Stimulated activated memory B cell treated with anti-CD40 and anti-IgM and Interleukin-4, amounts not matched to agents 10 μg/mL and 1 μg/mL and 100 μg/mL, for 72 hours (primary cell): Measurements from ENCODE around the gene ERGIC1.
"Not testable (repeated sequence)": the region's sequence is repeated elsewhere in the genome, so short reads cannot be mapped to it uniquely, and the experiment has no call there.

Experiments used
- ATAC-seq: fragments of 150-1000 bp; cut with Tn5 transposase; 2 replicates; pipeline ENCODE4 v1.10.0; 2021
- H3K27ac Mint-ChIP-seq: one replicate; pipeline ENCODE4 v1.8.0; 2022; ENCODE audit warnings: mild to moderate bottlenecking, mixed read lengths
- H3K27me3 Mint-ChIP-seq: one replicate; pipeline ENCODE4 v1.8.0; 2022; ENCODE audit warnings: mixed read lengths
- H3K36me3 Mint-ChIP-seq: one replicate; pipeline ENCODE4 v1.8.0; 2022; ENCODE audit warnings: mixed read lengths
- H3K4me1 Mint-ChIP-seq: one replicate; pipeline ENCODE4 v1.8.0; 2022; ENCODE audit warnings: mixed read lengths
- H3K4me3 Mint-ChIP-seq: one replicate; pipeline ENCODE4 v1.8.0; 2022; ENCODE audit warnings: mild to moderate bottlenecking, moderate library complexity, mixed read lengths
- H3K9me3 Mint-ChIP-seq: one replicate; pipeline ENCODE4 v1.8.0; 2022; ENCODE audit warnings: mixed read lengths

ERGIC1 gene

GRCh38 chr5:172858511-172858989, 24.5 kb downstream of the ERGIC1 start:
- Mint-ChIP-seq H3K4me3 (no peak overlapping the region), H3K9me3 (no peaks in the 10 kb centered on the region), H3K36me3 (peaks cover 20% of the 10 kb centered on the region), H3K4me1 (peaks cover 64% of the 10 kb centered on the region), H3K27ac (no peak overlapping the region), H3K27me3 (no peaks in the 10 kb centered on the region)
- no peak for ATAC-seq

GRCh38 chr5:172858990-172859811, 25.1 kb downstream of the ERGIC1 start:
- no peak for ATAC-seq
- H3K27ac Mint-ChIP-seq = no peak overlapping the region
- H3K4me1 Mint-ChIP-seq = peaks cover 64% of the 10 kb centered on the region

GRCh38 chr5:172859966-172860365, 25.9 kb downstream of the ERGIC1 start:
- peaks cover 60% of the 10 kb centered on the region for H3K4me1 Mint-ChIP-seq
- no peak overlapping the region for H3K27ac Mint-ChIP-seq
- no peaks in the 10 kb centered on the region for H3K27me3 Mint-ChIP-seq
- no peaks in the 10 kb centered on the region for H3K9me3 Mint-ChIP-seq
- H3K36me3 Mint-ChIP-seq = peaks cover 20% of the 10 kb centered on the region
- no peak overlapping the region for H3K4me3 Mint-ChIP-seq
- no peak for ATAC-seq

More at GRCh38 chr5:172858990-172859811, 25.1 kb downstream of the ERGIC1 start:
- Mint-ChIP-seq H3K4me3 (no peak overlapping the region), H3K9me3 (no peaks in the 10 kb centered on the region), H3K27me3 (no peaks in the 10 kb centered on the region), H3K36me3 (peaks cover 20% of the 10 kb centered on the region)

- ATAC-seq = peak; percentile 20
- Mint-ChIP-seq H3K4me1 (peaks cover 58% of the 10 kb centered on the region), H3K27ac (peak overlapping the region; percentile 14), H3K27me3 (no peaks in the 10 kb centered on the region), H3K36me3 (peaks cover 20% of the 10 kb centered on the region), H3K4me3 (no peak overlapping the region), H3K9me3 (no peaks in the 10 kb centered on the region)
Measured at GRCh38 chr5:172860520-172861443, 26.7 kb downstream of the ERGIC1 start.

DNA sequence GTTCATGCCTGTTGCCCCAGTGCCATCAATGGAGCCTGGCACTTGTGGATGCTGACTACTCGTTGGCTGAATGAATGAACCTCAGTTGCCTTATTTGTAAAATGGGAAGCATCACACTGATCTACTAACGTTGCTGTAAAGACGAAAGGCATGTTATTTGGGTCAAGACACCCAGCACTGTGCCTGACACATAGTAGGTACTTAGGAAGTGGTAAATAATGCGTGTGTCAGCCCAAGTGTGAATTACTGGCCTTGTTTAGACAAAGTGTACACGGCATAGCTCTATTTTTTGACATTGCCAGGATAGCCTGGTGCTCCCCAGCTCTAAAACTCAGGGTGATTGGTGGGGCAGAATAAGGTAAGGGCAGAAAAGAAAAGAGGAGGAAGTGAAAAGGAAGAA, 27.4 kb downstream of the ERGIC1 start:
- H3K9me3 Mint-ChIP-seq = no peaks in the 10 kb centered on the region
- H3K27ac Mint-ChIP-seq = peak overlapping the region; percentile 14
- no peaks in the 10 kb centered on the region for H3K27me3 Mint-ChIP-seq
- no peak for ATAC-seq
- H3K4me3 Mint-ChIP-seq = no peak overlapping the region
- H3K36me3 Mint-ChIP-seq = peaks cover 15% of the 10 kb centered on the region
- peaks cover 56% of the 10 kb centered on the region for H3K4me1 Mint-ChIP-seq

GRCh38 chr5:172862165-172862801, 28.2 kb downstream of the ERGIC1 start:
- Mint-ChIP-seq H3K36me3 (peaks cover 11% of the 10 kb centered on the region), H3K9me3 (no peaks in the 10 kb centered on the region), H3K4me1 (peaks cover 51% of the 10 kb centered on the region), H3K27me3 (no peaks in the 10 kb centered on the region), H3K27ac (no peak overlapping the region), H3K4me3 (no peak overlapping the region)
- no peak for ATAC-seq

DNA sequence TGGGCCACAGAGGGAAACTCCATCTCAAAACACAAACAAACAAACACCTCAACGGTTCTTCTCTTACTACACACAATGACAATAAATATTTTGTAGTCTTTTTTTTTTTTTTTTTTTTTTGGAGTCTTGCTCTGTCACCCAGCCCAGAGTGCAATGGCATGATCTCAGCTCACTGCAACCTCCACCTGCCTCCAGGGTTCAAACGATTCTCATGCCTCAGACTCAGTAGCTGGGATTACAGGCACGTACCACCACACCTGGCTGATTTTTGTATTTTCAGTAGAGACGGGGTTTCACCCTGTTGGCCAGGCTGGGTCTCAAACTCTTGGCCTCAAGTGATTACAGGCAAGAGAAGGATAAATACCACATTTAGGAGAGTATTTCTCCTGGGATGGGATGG, 30.1 kb downstream of the ERGIC1 start:
- H3K4me3 Mint-ChIP-seq, H3K27ac Mint-ChIP-seq, H3K27me3 Mint-ChIP-seq, H3K36me3 Mint-ChIP-seq, H3K9me3 Mint-ChIP-seq, ATAC-seq: not testable (repeated sequence)
- H3K4me1 Mint-ChIP-seq = peaks cover 57% of the 10 kb centered on the region

DNA sequence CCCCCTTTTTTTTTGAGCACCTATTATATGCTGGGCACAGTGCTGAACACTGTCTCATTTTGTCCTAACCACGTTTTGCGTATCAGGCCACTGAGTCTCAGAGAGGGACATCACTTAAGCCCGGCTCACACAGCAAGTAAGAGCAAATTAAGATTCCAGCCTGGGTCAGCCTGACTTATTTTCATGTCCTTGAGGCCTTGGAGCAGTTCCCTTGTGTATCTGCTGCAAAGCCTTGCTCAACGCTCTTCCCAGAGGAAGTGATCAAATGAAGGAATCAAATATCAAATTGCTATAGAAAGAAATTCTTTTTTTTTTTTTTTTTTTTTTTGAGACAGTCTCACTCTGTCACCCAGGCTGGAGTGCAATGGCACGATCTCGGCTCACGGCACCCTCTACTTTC, 30.7 kb downstream of the ERGIC1 start:
- Mint-ChIP-seq H3K27ac (no peak overlapping the region), H3K4me3 (no peak overlapping the region), H3K36me3 (peaks cover 6% of the 10 kb centered on the region), H3K4me1 (peaks cover 57% of the 10 kb centered on the region), H3K27me3 (no peaks in the 10 kb centered on the region), H3K9me3 (no peaks in the 10 kb centered on the region)
- no peak for ATAC-seq

GRCh38 chr5:172866378-172866777, 32.3 kb downstream of the ERGIC1 start:
- Mint-ChIP-seq H3K27ac (no peak overlapping the region), H3K9me3 (no peaks in the 10 kb centered on the region), H3K4me3 (no peak overlapping the region), H3K4me1 (peaks cover 44% of the 10 kb centered on the region), H3K27me3 (no peaks in the 10 kb centered on the region), H3K36me3 (peaks cover 3% of the 10 kb centered on the region)
- no peak for ATAC-seq

DNA sequence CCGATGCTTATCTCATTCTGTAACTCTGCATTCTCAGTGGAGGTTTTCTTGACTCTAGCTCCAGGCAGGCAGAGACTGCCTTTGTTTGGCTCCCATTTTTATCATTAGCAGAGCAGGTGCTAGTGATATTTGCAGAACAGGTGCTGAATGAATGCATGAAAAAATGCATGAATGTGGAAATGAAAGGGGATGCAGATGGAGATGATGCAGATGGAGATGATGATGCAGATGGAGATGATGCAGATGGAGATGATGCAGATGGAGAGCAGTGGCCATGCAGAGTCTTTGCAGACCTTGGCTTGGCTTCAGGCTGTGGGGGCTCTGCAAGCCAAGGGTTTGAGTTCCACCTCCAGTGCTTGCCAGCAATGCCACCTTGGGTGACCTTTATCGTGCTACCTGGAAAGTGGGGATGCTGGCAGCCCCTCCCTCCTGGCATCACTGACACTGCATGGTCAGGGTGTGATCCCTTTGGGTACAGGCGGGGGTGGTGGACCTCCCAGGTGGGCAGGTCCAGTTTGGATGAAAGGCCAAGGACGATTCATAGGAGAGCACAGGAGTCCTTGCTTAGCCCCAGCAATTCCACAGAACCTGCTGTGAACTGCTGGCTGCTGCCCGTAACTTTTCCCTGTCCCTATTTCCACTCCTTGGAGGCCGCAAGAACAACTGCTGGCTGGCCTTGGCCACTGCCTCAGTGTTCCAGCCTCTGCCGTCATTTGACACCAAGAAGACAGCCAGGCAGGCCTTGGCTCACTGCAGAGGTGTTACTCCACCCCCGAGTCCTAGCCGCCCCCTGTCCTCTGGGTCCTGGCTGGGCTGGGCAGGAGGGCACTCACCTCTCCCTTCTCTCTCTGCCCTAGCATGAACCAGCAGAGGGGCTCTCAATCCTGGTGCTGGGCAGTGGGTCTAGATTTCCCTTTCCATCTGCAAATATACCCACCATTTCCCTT, 33.0 kb downstream of the ERGIC1 start:
- no peak overlapping the region for H3K4me3 Mint-ChIP-seq
- no peak overlapping the region for H3K27ac Mint-ChIP-seq
- no peaks in the 10 kb centered on the region for H3K27me3 Mint-ChIP-seq
- no peaks in the 10 kb centered on the region for H3K9me3 Mint-ChIP-seq
- H3K36me3 Mint-ChIP-seq = no peaks in the 10 kb centered on the region
- ATAC-seq = no peak
- H3K4me1 Mint-ChIP-seq = peaks cover 37% of the 10 kb centered on the region

DNA sequence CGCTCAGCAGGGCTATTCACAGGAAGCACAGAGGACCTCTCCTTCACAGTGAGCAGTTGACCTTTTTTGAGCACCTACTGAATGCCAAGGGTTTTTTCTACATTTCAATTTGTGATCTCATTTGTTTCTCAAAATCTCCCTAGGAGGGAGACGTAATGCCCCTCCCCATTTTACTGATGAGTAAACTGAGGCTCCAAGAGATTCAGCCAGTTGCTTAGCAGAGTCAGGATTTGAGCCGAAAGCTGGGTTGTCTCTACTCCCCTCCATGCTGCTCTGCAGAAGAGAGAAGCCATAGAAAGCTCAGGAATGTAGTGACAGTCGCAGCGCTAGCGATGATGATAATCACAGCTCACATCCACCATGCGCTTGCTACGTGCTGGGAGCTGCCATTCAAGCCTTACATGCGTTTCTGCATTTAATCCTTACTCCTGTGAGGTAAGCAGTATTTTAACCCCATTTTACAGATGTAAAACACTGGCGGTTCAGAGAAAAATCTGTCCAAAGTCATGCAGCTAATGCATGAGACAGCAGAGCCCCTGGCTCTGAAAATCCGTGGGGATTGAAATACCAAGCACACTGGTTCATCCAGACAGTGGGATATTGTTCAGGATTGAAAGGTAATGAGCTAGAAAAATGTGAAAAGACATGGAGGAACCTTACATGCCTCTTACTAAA, 33.8 kb downstream of the ERGIC1 start:
- peak overlapping the region; percentile 45 for H3K27ac Mint-ChIP-seq

GRCh38 chr5:172868436-172868923, 34.4 kb downstream of the ERGIC1 start:
- Mint-ChIP-seq H3K4me3 (no peak overlapping the region), H3K36me3 (peaks cover 6% of the 10 kb centered on the region), H3K27me3 (no peaks in the 10 kb centered on the region), H3K27ac (peak overlapping the region; percentile 45), H3K9me3 (no peaks in the 10 kb centered on the region), H3K4me1 (peaks cover 29% of the 10 kb centered on the region)
- no peak for ATAC-seq

More for the DNA sequence above, 33.8 kb downstream of the ERGIC1 start:
- H3K36me3 Mint-ChIP-seq = peaks cover under 1% of the 10 kb centered on the region
- no peak overlapping the region for H3K4me3 Mint-ChIP-seq
- no peaks in the 10 kb centered on the region for H3K9me3 Mint-ChIP-seq
- peaks cover 34% of the 10 kb centered on the region for H3K4me1 Mint-ChIP-seq
- no peak for ATAC-seq
- no peaks in the 10 kb centered on the region for H3K27me3 Mint-ChIP-seq

DNA sequence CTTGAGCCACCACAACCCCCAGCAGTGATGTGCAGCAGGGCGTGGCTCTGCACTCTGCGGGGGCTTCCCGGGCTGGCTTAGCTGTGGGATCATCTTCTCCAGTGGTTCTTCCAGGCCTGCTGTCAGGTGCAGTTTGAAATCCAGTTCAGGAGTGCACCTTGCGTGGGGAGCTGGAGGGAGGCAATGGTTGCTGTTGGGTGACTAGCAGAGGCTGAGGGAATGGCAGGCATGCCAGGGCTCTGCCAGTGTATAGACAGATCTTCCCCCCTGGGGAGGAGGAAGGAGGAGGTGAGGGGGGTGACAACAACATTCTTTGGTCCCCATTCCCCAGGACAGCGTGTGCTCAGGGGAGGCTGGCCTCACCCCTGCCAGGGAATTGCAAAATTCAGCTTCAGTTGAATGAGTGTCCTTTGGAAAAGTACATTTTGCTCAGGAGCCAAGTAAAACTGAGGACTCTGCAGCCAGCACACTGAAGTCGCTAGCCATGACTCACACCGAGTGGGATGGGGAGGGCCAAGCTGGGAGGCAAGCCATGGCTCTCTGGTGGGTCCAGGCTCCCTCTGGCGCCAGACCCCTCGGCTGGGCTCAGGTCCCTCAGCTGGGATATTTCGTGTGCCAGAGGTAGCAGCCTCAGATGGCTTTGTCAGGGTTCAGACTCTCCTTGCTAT, 35.0 kb downstream of the ERGIC1 start:
- no peak for ATAC-seq
- peaks cover 29% of the 10 kb centered on the region for H3K4me1 Mint-ChIP-seq
- peaks cover 7% of the 10 kb centered on the region for H3K36me3 Mint-ChIP-seq
- H3K9me3 Mint-ChIP-seq = no peaks in the 10 kb centered on the region
- H3K27me3 Mint-ChIP-seq = no peaks in the 10 kb centered on the region
- no peak overlapping the region for H3K4me3 Mint-ChIP-seq
- peak overlapping the region; percentile 45 for H3K27ac Mint-ChIP-seq
